Activated T-helper 1 cell treated with Interleukin-2 at 50 U/mL for 16 hours (primary cell): ENCODE measurements around the gene PTPN3.
A peak's percentile ranks its signal among the peaks of the same experiment; 100 is the strongest.

Source experiments
- DNase-seq: peaks from one replicate; pipeline ENCODE4 v3.0.0-alpha.2; 2020; ENCODE audit warnings: low read depth

Gene PTPN3

DNA sequence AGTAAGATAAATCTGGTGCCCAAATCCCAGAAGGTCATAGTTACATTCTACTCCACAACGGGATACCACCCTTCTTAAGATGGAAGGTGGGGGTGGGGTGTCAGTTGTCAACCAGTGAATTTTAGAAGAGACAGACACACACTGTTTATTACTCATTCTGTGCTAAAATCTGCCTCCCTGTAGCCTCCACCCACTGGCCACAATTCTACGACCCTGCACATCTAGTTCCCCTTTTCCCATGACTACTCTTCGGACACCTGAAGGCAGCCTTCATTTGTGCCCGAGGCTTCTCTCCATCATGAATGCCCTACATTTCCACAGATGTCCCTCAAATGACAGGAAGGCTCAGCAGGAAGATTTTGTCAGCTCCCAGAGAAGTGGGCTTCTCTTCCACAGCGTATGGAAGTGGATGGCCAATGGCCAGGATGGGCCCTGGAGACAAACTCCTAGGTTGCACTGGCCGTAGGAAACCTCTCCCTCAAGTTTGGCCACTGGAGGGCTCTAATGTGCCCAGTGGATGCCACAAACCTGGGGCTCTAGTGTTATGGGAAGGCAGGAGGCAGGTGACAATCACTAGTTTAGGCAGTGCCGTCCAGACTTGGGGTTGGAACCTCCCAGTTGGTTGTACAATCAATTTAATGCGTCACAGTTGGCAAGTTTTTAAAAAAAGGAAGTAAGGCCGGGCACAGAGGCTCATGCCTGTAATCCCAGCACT, 46.6 kb downstream of the PTPN3 start:
- no peak for DNase-seq

DNA sequence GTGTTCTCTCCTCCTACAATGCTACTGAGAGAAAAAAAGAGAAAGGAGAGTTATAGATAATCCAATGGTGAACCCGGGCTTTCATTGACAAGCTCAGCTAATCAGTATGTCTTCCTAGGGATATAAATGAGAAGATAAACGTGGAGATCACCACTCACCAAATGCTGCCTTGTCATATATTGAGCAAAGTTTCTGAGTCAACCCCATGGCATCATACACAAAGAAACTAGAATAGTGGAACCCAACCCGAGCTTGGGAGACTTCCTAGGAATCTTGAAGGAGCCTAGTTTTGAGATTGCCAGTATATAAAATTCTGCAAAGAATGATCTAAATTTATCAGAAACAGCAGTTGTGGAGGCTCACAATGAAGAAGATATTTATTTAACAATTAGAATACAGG, 47.8 kb downstream of the PTPN3 start:
- no peak for DNase-seq

DNA sequence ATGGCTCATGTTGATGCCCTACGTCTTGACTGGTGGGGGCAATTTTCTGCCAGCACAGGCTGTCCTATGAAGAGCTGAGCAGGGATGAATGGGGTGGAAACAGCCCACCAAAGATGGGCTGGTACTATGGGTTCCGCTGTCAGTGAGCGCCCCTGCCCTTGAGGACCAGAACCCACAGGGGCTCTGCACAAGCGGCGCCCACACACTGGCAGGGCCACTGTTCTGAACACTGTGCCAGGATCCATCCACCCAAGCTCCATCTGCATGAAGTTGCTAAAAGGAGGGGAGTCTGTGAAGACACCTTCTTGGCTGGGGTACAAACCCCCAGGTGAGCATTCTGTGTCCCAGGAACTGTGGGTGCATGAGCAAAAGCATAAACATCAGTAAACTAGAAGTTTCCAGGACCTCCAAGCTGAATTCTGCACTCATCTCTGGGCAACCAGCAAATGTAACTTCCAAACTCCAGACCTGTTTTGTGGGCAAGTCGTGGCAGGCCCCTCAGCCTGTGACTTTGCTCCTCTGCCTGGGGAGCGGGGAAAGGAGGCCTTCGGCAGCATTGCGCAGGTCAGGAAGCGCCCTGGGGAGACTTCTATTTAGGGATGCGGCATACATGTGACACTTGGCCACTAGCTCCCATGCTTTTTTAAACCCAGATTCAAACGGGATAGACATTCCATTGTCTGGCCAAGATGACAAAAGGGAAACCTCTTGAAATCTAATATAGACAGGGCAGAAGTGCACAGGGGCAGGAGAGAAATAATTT, 48.9 kb downstream of the PTPN3 start:
- DNase-seq, result no peak

DNA sequence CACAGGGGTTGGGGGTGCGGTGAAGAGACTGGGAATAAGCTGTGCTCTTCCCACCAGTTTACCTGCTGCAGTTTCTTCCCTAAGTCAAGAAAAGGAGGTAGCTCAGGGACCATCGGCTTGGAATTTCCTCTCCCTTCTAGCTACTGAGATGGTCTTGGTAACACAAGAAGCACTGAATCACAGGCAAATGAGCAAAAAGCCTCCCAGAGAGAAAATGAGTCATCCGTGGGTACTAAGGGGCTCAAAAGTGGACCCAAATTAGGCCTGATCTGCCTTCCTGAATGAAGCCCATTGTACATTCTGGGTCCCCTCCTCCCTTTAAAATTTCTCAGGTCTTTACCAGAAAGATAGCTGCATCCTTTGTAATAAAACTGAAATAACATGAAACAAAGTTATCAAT, 49.9 kb downstream of the PTPN3 start:
- no peak for DNase-seq

DNA sequence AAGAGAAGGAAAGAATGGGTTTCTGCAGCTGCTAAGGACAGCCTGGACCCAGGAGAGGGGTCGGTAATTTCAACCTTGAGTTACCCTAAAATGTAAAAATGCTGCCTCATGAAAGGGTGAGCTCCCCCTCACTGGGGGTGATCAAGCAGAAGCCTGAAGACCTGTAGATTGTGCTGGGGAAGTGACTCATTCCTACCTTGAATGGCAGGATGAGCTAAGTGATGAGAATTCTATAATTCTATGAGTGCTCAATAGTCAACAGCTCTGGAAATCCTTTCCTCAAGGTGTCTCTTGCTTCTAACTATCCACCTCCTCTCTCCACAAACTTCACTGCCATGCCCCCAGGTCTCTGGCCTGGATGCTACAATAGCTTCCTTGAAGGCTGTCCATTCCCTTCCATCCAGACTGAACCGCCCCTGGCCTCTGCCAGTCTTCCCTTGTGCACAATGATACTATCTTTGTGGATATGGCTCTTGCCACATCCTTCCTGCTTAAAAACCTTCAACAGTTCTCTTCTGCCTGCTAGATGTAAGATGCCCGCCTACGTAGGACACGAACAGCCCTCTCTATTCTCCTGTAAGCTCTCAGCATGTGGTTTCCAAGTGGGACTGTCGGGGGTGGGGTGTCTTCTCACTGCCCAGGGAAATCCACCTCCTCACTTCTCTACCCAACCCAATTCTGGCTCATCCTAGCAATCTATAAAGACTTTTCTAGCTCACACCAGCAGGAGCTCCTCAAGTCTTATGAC, 50.6 kb downstream of the PTPN3 start:
- no peak for DNase-seq

DNA sequence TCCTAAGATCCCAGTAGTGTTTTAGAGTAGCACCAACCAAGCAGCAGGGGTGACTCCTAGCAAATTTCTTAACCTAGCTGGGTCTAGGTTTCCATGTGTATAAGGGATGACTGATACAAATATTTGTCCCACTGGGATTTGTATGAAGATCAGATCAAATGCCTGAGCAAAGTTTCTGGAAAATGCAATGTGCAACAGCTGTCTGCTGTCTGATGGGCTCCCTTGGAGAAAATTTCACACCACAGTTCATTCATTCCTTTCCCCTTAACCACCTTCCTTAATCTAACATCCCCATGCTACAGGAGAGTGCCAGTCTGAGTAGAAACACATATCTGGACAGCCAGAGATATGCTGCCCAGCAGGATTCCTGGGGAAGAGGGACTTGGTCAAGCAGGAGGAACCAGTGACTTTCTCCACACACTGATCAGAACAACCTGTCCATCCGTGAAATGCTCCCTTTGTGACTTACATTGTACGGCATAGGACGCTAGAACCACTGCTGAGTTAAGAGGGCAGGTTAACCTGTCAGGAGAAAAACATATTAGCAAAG, 53.3 kb downstream of the PTPN3 start:
- DNase-seq, result no peak

DNA sequence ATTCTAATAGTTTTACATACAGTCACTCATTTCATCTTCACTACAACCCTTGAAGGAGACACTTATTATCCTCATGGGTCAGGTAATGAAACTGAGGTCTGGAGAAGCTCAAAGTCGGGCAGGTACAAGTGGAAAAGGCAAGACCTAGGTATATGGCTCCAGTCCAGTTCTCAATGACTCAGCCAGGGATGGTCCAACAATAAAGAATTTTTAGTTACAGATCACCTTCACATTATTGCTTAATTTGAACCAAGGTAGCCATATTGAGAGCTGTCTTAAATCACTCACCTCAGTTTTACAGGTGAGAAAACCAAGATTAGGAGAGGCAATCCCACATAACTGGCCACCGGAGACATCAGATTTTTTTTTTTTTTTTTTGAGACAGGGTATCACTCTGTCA, 55.4 kb downstream of the PTPN3 start:
- DNase-seq, result no peak

DNA sequence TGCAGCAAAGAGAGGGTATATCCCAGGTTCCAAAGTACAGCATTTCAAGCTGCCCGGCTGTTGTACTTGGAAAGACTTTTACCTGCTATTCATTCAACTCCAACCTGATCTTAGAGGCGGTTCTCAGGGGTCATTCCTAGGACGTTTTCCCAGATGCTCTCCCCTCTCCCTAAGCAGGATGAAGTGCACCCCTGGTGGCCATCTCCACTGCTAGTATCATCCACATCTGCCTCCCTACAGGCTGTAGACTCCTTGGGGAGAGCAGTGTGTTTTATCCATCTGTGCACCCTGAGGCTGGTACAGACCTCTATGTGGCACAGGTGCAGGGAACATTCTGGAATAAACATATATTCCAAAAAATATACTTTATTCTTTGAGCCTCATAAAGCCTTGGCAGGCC, 56.8 kb downstream of the PTPN3 start:
- DNase-seq, result no peak

DNA sequence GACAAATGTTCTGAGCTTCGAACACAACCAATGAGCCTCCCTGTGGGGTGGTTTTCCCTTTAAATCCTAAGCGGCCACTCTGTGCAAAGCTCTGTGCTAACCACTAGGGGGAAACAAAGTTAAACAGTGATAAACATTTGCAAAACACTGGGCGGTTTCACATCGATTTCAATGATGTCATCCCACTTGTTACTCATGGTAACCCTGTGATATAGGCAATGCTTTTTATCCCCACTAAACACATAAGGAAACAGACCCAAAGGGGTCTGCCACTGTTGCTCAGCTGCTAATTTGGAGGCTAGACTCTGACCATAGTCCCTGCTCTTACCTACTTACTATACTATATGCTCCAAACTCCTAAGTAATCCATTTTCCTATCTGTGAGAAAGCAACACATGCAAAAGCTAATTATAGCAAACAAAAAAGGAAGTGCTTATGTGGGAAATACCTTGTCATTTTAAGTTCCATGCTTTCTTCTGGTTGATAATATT, 57.3 kb downstream of the PTPN3 start:
- peak; percentile 4 for DNase-seq

DNA sequence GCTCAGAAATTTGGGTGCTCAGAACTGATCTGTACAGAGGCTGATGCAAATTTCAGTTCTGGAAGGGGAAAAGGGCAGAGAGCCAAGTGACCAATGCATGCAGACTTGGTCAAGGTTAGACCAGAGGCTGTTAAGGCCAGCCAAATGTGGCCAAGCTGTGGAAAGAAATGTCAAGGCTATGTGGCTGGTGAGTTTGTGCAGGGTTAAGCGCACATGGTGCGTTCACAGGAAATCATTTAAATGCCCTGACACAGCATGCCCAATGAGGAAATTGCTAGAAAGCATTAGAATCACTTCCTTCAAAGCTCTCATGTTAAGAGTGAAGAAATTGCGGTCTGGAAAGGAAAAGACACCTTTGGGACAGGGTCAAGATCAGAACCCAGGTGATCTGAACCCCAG, 58.0 kb downstream of the PTPN3 start:
- DNase-seq, result no peak

DNA sequence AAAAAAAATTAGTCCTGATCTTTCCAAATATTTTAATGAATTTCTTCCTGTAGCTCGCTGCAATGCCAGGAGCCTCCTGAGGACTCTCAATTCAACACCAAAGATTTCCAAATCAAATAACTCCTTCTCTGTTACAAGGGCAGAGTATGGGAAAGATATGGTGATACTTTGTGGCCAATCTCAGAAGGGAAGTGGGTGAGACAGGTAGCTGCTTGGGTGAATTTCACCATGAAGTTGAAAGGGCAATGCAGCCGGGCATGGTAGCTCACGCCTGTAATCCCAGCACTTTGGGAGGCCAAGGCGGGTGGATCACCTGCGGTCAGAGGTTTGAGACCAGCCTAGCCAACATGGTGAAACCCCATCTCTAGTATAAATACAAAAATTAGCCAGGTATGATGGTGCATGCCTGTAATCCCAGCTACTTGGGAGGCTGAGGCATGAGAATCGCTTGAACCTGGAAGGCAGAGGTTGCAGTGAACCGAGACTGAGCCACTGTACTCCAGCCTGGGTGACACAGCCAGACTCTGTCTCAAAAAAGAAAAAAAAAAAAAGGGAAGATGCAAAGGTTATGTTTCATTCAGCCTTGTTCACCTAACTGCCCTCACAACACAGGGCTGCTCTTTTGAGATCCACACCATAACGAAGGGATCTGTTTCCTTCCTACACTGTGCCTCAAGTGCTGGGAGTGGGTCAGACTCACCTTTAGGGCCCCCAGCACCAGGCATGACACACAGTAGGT, 58.6 kb downstream of the PTPN3 start:
- DNase-seq, result no peak

DNA sequence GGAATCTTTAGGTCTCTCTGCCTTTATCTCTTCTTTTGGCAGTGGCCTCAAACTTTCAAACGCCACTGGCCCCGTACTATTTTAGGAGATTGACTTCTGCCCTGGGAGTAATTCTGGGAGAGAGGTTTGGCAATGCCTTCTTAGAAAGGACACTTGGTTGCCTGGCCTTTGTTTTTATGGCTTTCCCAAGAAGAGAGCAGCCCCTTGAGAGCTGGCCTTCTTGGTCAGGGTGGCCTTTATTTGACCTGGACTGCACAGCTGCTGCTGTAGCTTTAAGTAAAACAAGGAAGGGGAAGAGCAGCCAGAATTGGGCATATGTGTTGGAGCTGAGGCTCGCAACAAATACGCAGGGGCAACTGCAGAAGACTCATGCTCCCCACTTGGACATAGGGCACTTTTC, 60.8 kb downstream of the PTPN3 start:
- DNase-seq, result no peak

DNA sequence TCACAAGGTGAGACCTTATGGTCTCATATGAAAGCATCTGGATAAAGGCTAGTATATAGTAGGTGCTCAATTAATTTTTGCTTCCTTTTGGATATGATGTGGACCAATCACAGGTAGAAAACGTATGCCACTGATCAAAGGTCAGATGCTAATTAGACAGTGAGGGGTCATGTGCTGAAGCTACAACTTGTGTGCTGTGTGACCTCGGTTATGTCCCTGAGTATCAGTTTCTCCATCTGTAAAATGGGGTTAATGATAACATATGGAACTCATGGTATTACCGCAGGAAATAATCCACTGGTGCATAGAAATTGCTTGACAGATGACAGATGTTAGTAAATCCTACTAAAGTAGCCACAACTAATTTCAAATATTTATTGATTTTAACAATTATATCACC, 62.0 kb downstream of the PTPN3 start:
- no peak for DNase-seq

DNA sequence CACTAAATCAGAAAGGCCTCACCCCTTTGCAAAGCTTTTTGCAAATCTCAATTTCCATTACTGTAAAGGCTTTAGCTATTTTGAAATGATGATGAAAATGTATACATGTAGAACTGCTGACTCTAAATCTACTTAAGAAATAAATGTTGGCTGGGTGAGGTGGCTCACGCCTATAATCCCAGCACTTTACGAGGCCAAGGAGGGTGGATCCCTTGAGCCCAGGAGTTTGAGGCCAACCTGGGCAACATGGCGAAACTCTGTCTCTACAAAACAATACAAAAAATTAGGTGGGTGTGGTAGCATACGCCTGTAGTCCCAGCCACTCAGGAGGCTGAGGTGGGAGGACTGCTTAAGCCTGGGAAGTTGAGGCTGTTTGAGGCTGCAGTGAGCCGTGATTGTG, 64.6 kb downstream of the PTPN3 start:
- DNase-seq, result no peak

DNA sequence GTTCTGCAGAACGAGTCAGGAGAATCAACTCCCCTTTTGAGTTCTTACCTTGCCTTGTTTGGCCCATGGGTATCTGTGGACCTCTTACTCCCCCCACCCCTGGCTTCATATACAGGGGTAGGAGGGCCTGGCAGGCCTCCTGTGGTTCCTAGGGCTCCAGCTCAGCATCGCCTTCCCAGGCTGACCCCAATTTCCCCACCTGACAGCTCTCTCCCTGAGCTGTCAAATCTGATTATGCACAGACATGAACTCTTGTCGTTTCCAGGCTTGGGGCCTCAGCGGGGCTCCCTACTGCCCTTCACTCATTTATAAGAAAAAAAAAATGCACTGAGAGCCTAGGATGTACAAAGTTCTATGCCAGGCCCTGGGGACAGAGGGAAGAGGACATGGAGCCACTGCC, 67.9 kb downstream of the PTPN3 start:
- DNase-seq, result no peak

DNA sequence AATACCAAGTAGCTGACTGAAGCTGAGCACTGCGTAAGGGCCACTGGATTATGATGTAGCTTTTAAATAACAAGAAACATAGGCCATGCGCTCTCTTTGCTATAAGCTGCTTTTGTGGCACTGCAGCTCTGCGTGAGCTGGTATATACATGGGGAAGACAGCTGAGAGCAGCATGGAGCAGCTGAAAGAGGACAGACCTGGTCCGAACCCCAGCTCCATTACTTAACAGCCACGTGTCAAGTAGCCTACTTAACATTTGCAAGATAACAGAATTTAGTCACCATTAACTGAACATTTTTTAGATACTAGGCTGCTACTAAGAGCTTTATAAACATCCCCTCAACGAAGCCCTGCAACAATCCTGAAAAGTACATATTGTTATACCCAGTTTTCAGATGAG, 69.3 kb downstream of the PTPN3 start:
- DNase-seq, result no peak

DNA sequence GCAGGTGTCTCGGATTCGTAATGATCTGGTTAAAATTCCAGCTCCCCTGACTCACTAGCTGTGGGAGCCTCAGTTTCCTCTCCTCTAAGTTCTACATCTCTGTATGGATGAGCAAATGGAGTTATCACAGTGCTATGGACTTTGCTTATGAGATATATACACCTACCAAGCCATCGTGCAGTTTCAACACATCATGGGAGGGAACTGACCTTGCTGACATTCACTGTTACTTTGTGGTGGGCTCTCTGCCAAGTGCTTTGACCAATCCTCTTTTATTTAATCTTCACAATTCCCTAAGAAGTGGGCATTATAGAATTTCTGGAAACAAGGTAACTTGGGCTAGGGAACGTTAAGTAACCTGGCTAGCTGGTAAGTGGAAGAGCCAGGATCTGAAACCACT, 70.2 kb downstream of the PTPN3 start:
- DNase-seq, result no peak

DNA sequence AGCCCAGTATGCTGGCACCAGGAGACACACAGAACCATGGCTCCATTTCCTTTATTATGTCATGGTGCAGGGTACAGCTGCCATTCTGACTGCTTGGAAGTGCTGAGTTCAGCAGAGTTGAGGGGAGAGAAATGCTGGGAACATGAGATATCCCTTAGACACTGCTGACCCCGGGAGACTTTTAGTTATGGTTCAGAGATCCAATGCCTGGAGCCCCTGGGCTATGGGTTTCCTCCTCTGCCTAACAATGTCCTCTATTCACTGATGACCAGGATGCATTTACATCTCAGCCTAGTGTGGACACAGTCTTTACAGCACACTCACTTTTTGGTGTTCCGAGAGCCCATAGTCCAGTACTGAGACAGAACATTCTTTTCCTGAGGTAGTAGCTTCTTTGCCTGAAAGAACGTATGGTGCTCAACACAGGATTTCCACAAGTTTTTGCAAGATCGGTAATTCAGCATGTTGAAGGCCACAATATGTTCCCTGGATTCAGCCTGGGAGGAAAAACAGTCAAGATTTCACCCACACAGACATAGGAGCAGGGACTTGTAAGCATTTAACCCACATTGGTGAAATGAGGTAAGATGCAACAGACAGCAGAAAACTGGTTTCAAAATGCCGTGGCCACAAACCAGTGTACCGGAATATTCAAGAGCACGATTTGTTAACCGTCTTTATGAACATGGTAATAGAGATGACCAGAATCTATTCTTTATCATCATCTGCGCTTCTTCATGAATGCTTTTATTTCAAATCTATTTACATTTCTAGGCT, 71.3 kb downstream of the PTPN3 start:
- DNase-seq, result no peak

DNA sequence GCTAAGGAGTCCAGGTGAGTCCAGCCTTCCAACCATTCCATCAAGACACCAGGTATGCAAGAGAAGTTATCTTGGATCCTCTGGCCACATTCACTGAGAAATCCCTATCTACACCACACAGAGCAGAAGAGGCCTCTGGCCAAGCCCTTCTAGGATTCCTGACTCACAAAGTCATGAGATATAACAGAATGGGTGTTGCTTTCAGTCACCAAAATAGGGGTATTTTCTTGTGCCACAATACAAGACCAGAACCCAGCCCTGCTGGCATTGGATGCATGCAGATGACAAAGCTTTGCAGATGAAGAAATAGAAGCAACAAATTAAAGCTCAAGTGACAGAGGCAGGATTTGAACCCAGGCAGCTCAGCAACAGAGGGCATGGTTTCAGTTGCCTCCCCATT, 73.5 kb downstream of the PTPN3 start:
- DNase-seq, result no peak

DNA sequence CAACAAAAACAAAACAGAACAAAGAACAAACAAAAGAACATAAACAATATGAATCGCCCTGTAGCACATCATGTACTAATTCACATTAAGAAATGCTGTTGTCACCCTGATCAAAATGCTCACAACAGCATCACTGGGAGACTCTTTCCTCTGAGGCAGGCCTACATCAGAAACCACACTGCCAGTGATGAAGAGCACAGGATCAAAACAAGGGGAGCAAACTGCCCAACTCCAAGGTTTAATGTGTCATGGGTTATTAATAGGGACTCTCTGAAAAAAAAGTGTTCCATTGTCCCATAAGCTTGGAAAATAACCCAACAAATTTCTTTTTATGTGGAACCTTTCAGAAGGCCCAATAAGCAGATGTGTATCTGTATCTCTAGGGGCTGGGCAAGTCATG, 74.2 kb downstream of the PTPN3 start:
- DNase-seq, result no peak

DNA sequence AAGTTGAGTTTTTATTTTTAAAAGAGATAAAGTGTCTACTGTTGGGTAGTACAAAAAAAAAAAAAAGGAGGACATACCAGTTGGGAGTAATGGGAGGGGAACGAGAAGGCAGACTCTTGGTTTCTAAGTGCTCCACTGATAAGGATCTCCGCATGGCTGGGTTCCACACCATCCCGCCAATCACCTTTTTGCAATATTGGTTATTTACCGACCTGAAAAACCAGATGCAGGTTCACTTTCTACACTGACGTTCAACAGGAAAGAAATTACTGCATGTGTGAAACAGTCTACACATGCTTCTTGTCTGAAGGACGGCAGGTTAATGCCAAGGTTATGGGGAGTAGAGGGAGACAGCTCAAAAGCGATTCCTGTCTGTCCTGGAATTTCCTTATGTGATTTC, 75.5 kb downstream of the PTPN3 start:
- DNase-seq, result no peak
